Adrenal gland (tissue), 12 donors: ENCODE measurements around the gene SLC25A44. TPM values are rescaled to one million over a fixed set of nuclear protein-coding genes. Genes with fewer than 3 reads are reported as not detected.

Source experiments
- DNase-seq, 7 donors: peaks; one replicate each; pipeline ENCODE4 v3.0.0-alpha.2; 2019 to 2020
- H3K27ac ChIP-seq, 5 donors: fragments of 200-600 bp; sonication (generic) in 4 of 5; 1 replicate in 3 of 5; 2 replicates in 2 of 5; pipeline versions ENCODE4 v1.5.1 to v1.8.0; 2016 to 2020; ENCODE audit warnings: mild to moderate bottlenecking in 1 of 5
- H3K27me3 ChIP-seq: fragments of 200-600 bp; 2 replicates; pipeline ENCODE4 v1.8.0; 2021
- H3K36me3 ChIP-seq, 2 donors: fragments of 200-600 bp; replicated peaks in 1 of 2; 1 replicate in 1 of 2; 2 replicates in 1 of 2; pipeline versions ENCODE4 v1.5.1 to v1.8.0; 2018 to 2022
- H3K4me1 ChIP-seq, 2 donors: fragments of 200-600 bp; replicated peaks in 1 of 2; 1 replicate in 1 of 2; 2 replicates in 1 of 2; pipeline versions ENCODE4 v1.5.1 to v1.8.0; 2018 to 2021
- H3K4me3 ChIP-seq, 4 donors: fragments of 200-600 bp; sonication (generic) in 3 of 4; one replicate each; pipeline ENCODE4 v1.5.1; 2016 to 2018
- H3K9me3 ChIP-seq, 3 donors: fragments of 200-600 bp; sonication (generic) in 1 of 3; replicated peaks in 1 of 3; 1 replicate in 2 of 3; 2 replicates in 1 of 3; pipeline versions ENCODE4 v1.5.1 to v1.8.0; 2016 to 2021
- POLR2A ChIP-seq, 2 donors: fragments of 450-650 bp; IDR thresholded peaks; one replicate each; pipeline ENCODE4 v1.6.1; 2017; ENCODE audit warnings: antibody characterized with exemption in 2 of 2, mild to moderate bottlenecking in 2 of 2, moderate library complexity in 1 of 2
- WGBS, 4 donors: extraction: QIAGEN DNeasy Blood & Tissue Kit in 2 of 4; methylation state at CpG; one replicate each; pipeline versions ENCODE4 v1.1.5 to v1.1.7; 2013 to 2017; 5-methylcytosine and 5-hydroxymethylcytosine counted together
- intact Hi-C, 2 donors: fragments of 100-400 bp; cut with DNase I; formaldehyde crosslinking; loops; one replicate each; pipeline versions ENCODE4 v1.14.1 to v1.15.0; 2022 to 2023
- polyA plus RNA-seq, 3 donors: library from polyadenylated mRNA; stranded (reverse); fragments of 200-250 nt in 2 of 3; fragments of 350-450 nt in 1 of 3; fragmentation: Illumina TruSeq in 1 of 3; extraction: RNeasy Lipid Tissue Mini Kit (QIAGEN cat#74804) in 1 of 3; gene quantifications; one replicate each; pipeline ENCODE4 v1.2.3, GENCODE V29; 2013 to 2014
- total RNA-seq, 9 donors: library from RNA; depleted of rRNA in 4 of 9; stranded (reverse); fragments of >200 nt in 4 of 9; fragments of 120-200 nt in 1 of 9; fragmentation: NEBNext Ultra II Directional in 1 of 9; extraction: Animal tissue kit (Norgen Biotek cat#: 25700) in 1 of 9; gene quantifications; one replicate each; pipeline versions ENCODE4 v1.1.0 to v1.2.4, GENCODE V29; 2013 to 2023
- TF ChIP-seq, protein P1 (sequence below), 6 experiments: fragments of 450-650 bp in 4 of 6; fragments of 200-600 bp in 2 of 6; sonication (generic) in 1 of 6; IDR thresholded peaks; 1 replicate in 5 of 6; 2 replicates in 1 of 6; pipeline versions ENCODE4 v1.5.1 to v1.8.0; 2016 to 2021; ENCODE audit warnings: antibody characterized with exemption in 6 of 6, mild to moderate bottlenecking in 2 of 6, moderate library complexity in 1 of 6
- donor health status: healthy with polysubstance abuse.
- donor health status: Bipolar disorder and iron deficiency.
- donor health status: DM: yes; HTN: yes; CAD: no.
- donor health status: DM: no; HTN: no; CAD: no.
- donor health status: DM: no; HTN: no; CAD: no.
- donor health status: DM: yes; HTN: yes; CAD: no.

Gene SLC25A44
- total and polyA plus RNA-seq, 12 donors: 7.0 to 33.7 (median 16.2) TPM

DNA sequence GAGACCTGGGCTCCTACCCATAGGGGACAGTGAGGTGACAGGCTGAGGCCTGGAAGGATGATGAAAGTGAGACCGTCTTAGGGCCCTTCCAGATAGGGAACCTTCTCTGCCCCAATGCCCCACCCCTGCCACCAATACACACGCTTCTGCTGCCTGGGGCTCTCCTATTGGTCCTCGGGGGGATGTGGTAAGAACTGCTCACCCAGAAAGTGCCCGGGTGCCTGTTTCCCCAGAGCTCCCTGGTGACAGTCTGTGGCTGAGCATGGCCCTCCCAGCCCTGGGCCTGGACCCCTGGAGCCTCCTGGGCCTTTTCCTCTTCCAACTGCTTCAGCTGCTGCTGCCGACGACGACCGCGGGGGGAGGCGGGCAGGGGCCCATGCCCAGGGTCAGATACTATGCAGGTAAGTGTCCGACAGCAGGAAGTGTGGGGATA is 39.6 kb upstream of the SLC25A44 start:
- Histone ChIP-seq H3K9me3 (no peaks in the 10 kb centered on the region), H3K4me3 (no peak overlapping the region), H3K27me3 (no peaks in the 10 kb centered on the region), H3K4me1 (no peaks in the 10 kb centered on the region), H3K36me3 (no peaks in the 10 kb centered on the region), H3K27ac (no peak overlapping the region)
- 59 to 79% (median 71%) methylated on average over 11 of the region's 11 CpGs for WGBS, 4 donors
- TF ChIP-seq POLR2A (IDR thresholded peaks at IDR 0.05): no peak
- TF ChIP-seq, protein P1, sequence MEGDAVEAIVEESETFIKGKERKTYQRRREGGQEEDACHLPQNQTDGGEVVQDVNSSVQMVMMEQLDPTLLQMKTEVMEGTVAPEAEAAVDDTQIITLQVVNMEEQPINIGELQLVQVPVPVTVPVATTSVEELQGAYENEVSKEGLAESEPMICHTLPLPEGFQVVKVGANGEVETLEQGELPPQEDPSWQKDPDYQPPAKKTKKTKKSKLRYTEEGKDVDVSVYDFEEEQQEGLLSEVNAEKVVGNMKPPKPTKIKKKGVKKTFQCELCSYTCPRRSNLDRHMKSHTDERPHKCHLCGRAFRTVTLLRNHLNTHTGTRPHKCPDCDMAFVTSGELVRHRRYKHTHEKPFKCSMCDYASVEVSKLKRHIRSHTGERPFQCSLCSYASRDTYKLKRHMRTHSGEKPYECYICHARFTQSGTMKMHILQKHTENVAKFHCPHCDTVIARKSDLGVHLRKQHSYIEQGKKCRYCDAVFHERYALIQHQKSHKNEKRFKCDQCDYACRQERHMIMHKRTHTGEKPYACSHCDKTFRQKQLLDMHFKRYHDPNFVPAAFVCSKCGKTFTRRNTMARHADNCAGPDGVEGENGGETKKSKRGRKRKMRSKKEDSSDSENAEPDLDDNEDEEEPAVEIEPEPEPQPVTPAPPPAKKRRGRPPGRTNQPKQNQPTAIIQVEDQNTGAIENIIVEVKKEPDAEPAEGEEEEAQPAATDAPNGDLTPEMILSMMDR (IDR thresholded peaks at IDR 0.05): no peak
- DNase-seq: peak in 1 of 7 donors; percentile 33
- intact Hi-C loops: loop anchor here in 1 of 2 donors (10.0 kb wide), 1 partner anchor 160 kb away; no protein-coding TSS in a partner anchor

DNA sequence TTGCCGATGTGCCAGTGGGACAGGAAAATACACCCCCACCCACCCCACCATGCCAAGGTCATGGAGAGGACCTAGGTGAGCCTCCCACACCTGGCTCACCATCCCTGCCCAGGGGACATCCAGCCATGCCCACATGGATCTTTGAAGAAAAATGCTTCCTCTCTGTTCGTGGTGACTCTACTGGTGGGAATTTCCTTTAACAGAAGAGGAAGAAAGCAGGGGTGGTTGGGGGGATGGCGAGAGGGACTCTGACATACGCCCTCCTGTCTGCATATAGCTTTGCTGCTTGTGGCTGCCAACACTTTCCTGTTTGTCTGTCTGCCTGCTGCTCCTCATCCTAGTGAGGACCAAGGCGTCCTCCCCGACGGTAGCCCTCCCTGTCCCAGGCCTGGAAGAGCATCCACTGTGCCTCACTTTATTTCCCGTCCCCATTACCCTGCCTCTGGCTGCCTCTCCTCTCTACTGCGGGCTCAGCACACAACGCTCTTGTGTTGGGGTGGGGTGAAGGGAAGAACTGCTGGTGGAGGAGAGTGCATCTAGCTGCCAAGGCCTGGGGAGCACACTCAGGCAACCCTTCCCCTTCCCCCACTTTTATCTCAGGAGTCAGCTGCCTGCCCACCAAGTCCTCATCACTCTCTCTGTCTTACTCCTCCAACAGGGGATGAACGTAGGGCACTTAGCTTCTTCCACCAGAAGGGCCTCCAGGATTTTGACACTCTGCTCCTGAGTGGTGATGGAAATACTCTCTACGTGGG is 38.0 kb upstream of the SLC25A44 start:
- DNase-seq: no peak
- intact Hi-C loops: loop anchor here in 1 of 2 donors (10.0 kb wide), 1 partner anchor 159 kb away; no protein-coding TSS in a partner anchor
- H3K4me1 ChIP-seq: no peaks in the 10 kb centered on the region
- H3K9me3 ChIP-seq: no peaks in the 10 kb centered on the region
- H3K27me3 ChIP-seq: no peaks in the 10 kb centered on the region
- no peak for TF ChIP-seq POLR2A (IDR thresholded peaks at IDR 0.05)
- TF ChIP-seq, protein P1 (IDR thresholded peaks at IDR 0.05): no peak
- no peak overlapping the region for H3K4me3 ChIP-seq
- H3K36me3 ChIP-seq: no peaks in the 10 kb centered on the region
- H3K27ac ChIP-seq: no peak overlapping the region
- 56 to 74% (median 66%) methylated on average over 12 of the region's 12 CpGs for WGBS, 4 donors

DNA sequence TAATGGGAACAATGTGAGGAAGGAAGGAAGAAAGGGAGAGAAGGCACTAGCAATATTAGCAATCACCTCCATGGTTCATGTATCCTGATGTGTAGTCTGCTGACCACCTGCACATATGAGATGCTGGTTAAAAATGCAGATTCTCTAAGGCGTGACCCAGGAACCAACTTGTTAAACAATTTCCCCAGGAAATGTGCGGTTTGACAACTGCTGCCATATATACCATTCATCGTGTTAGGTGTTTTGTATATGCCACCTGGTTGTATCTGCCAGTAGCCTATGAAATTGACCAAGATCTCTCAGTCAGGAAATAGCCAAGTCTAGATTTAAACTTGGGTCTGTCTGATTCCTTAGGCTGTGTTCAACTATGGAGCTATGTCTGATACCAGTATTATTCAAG is 36.4 kb upstream of the SLC25A44 start:
- Histone ChIP-seq H3K4me3 (no peak overlapping the region), H3K4me1 (peaks cover 0 to 6% of the 10 kb centered on the region in 2 donors), H3K27ac (no peak overlapping the region), H3K9me3 (no peaks in the 10 kb centered on the region), H3K36me3 (no peaks in the 10 kb centered on the region), H3K27me3 (no peaks in the 10 kb centered on the region)
- WGBS, 4 donors: 84 to 90% (median 85%) methylated on average over 3 of the region's 3 CpGs
- DNase-seq: no peak
- intact Hi-C loops: loop anchor here in 1 of 2 donors (10.0 kb wide), 1 partner anchor 157 kb away; no protein-coding TSS in a partner anchor
- TF ChIP-seq POLR2A (IDR thresholded peaks at IDR 0.05): no peak
- TF ChIP-seq, protein P1 (IDR thresholded peaks at IDR 0.05): no peak

DNA sequence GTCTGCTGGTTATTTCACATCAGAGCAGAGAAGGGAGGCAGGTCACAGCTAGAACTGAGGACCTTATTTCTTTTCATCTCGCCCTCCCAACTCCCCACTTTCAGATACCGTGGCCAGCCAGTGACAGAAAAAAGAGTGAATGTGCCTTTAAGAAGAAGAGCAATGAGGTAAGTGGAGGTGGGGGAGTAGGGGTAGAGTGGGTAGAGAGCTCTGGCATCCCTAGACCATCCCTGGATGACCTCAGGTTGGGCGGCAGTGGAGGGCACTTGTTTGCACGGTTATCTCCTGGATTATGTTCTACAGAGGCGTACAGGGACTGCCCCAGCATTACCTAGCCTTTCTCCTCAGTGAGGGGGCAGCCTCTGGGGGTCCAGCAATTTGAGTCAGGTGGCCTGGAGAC is 35.9 kb upstream of the SLC25A44 start:
- Histone ChIP-seq H3K4me3 (no peak overlapping the region), H3K36me3 (no peaks in the 10 kb centered on the region), H3K27me3 (no peaks in the 10 kb centered on the region), H3K9me3 (no peaks in the 10 kb centered on the region), H3K4me1 (peaks cover 0 to 6% of the 10 kb centered on the region in 2 donors), H3K27ac (no peak overlapping the region)
- intact Hi-C loops: loop anchor here in 1 of 2 donors (10.0 kb wide), 1 partner anchor 157 kb away; no protein-coding TSS in a partner anchor
- WGBS, 4 donors: 66 to 87% (median 83%) methylated on average over 5 of the region's 5 CpGs
- TF ChIP-seq, protein P1 (IDR thresholded peaks at IDR 0.05): no peak
- TF ChIP-seq POLR2A (IDR thresholded peaks at IDR 0.05): no peak
- no peak for DNase-seq
